ENCODE data around the gene TPO. TPM values are rescaled to one million over a fixed set of nuclear protein-coding genes. Genes with fewer than 3 reads are reported as not detected.

TPO gene
- total RNA-seq, 2 donors from 2014 or later, result not detected

- Histone ChIP-seq H3K27me3 (ENCODE audit: control insufficient read depth, insufficient read depth, low read length, poor library complexity, severe bottlenecking) (no peaks in the 10 kb centered on the region), H3K9ac (ENCODE audit: extremely low read depth, low read length, poor library complexity, severe bottlenecking) (no peak overlapping the region), H3K4me3 (ENCODE audit: low read length) (no peak overlapping the region), H3K4me1 (ENCODE audit: control insufficient read depth, insufficient read depth, low read length) (no peaks in the 10 kb centered on the region), H3K36me3 (ENCODE audit: control insufficient read depth, insufficient read depth, low read length) (no peaks in the 10 kb centered on the region), H3K9me3 (ENCODE audit: control insufficient read depth, low read length) (no peaks in the 10 kb centered on the region), H3K27ac (ENCODE audit: low read depth, low read length) (no peak overlapping the region)
- no peaks in the 10 kb centered on the region for H3K36me3 Mint-ChIP-seq (ENCODE audit: low read depth)
- H3K4me1 Mint-ChIP-seq, result no peaks in the 10 kb centered on the region
- DNase-seq, result no peak
- H3K4me3 Mint-ChIP-seq, result no peak overlapping the region
- no peaks in the 10 kb centered on the region for H3K27me3 Mint-ChIP-seq (ENCODE audit: insufficient read depth)
- no peak for TF ChIP-seq CTCF (conservative IDR thresholded peaks at IDR 0.05)
- no peak overlapping the region for H3K27ac Mint-ChIP-seq
- WGBS, 2 experiments (ENCODE audit: insufficient coverage in 1 of 2, insufficient read length in 1 of 2), result 93 to 99% methylated on average over 15 to 25 of the region's 25 CpGs
- H3K9me3 Mint-ChIP-seq, result no peaks in the 10 kb centered on the region
These were observed 127.2 kb downstream of the TPO start for GRCh38 chr2:1540481-1540880.

GRCh38 chr2:1541040-1541439, 127.8 kb downstream of the TPO start:
- no peaks in the 10 kb centered on the region for H3K9me3 ChIP-seq (ENCODE audit: control insufficient read depth, low read length)
- no peak for DNase-seq
- TF ChIP-seq CTCF (conservative IDR thresholded peaks at IDR 0.05), result no peak
- H3K36me3 ChIP-seq (ENCODE audit: control insufficient read depth, insufficient read depth, low read length), result no peaks in the 10 kb centered on the region
- WGBS, 2 experiments (ENCODE audit: insufficient coverage in 1 of 2, insufficient read length in 1 of 2), result 92 to 96% methylated on average over 6 of the region's 6 CpGs
- H3K27ac ChIP-seq (ENCODE audit: low read depth, low read length), result no peak overlapping the region
- H3K27me3 ChIP-seq (ENCODE audit: control insufficient read depth, insufficient read depth, low read length, poor library complexity, severe bottlenecking), result no peaks in the 10 kb centered on the region
- H3K9ac ChIP-seq (ENCODE audit: extremely low read depth, low read length, poor library complexity, severe bottlenecking), result no peak overlapping the region
- no peaks in the 10 kb centered on the region for H3K4me1 Mint-ChIP-seq
- H3K27me3 Mint-ChIP-seq (ENCODE audit: insufficient read depth), result no peaks in the 10 kb centered on the region
- H3K36me3 Mint-ChIP-seq (ENCODE audit: low read depth), result no peaks in the 10 kb centered on the region
- no peak overlapping the region for H3K4me3 ChIP-seq (ENCODE audit: low read length)
- H3K4me3 Mint-ChIP-seq, result no peak overlapping the region
- H3K4me1 ChIP-seq (ENCODE audit: control insufficient read depth, insufficient read depth, low read length), result no peaks in the 10 kb centered on the region
- H3K9me3 Mint-ChIP-seq, result no peaks in the 10 kb centered on the region
- H3K27ac Mint-ChIP-seq, result no peak overlapping the region

- no peaks in the 10 kb centered on the region for H3K9me3 Mint-ChIP-seq
- no peaks in the 10 kb centered on the region for H3K27me3 Mint-ChIP-seq (ENCODE audit: insufficient read depth)
- no peaks in the 10 kb centered on the region for H3K9me3 ChIP-seq (ENCODE audit: control insufficient read depth, low read length)
- no peaks in the 10 kb centered on the region for H3K4me1 Mint-ChIP-seq
- no peak overlapping the region for H3K9ac ChIP-seq (ENCODE audit: extremely low read depth, low read length, poor library complexity, severe bottlenecking)
- no peaks in the 10 kb centered on the region for H3K36me3 ChIP-seq (ENCODE audit: control insufficient read depth, insufficient read depth, low read length)
- no peak overlapping the region for H3K27ac ChIP-seq (ENCODE audit: low read depth, low read length)
- H3K36me3 Mint-ChIP-seq (ENCODE audit: low read depth), result no peaks in the 10 kb centered on the region
- no peak for TF ChIP-seq CTCF (conservative IDR thresholded peaks at IDR 0.05)
- WGBS, 2 experiments (ENCODE audit: insufficient coverage in 1 of 2, insufficient read length in 1 of 2), result 87 to 88% methylated on average over 16 of the region's 16 CpGs
- H3K27me3 ChIP-seq (ENCODE audit: control insufficient read depth, insufficient read depth, low read length, poor library complexity, severe bottlenecking), result no peaks in the 10 kb centered on the region
- H3K4me1 ChIP-seq (ENCODE audit: control insufficient read depth, insufficient read depth, low read length), result no peaks in the 10 kb centered on the region
- H3K4me3 Mint-ChIP-seq, result no peak overlapping the region
- no peak for DNase-seq
- H3K4me3 ChIP-seq (ENCODE audit: low read length), result no peak overlapping the region
- H3K27ac Mint-ChIP-seq, result no peak overlapping the region
These were observed 128.7 kb downstream of the TPO start for GRCh38 chr2:1541819-1542475.
